Fibroblast of lung (primary cell): Measurements from ENCODE around the gene MLPH.

Source experiments
- CTCF ChIP-seq, 2 donors: IDR thresholded peaks in 1 of 2; conservative IDR thresholded peaks in 1 of 2; 1 replicate in 1 of 2; 2 replicates in 1 of 2; pipeline ENCODE4 v1.5.1; 2011 to 2012; ENCODE audit warnings: low read length in 2 of 2, control low read depth in 1 of 2, inconsistent platforms in 1 of 2, low read depth in 1 of 2, mild to moderate bottlenecking in 1 of 2
- EZH2 ChIP-seq: IDR thresholded peaks from 2 replicates; pipeline ENCODE4 v1.5.1; 2012; ENCODE audit warnings: low read length, control low read depth, mild to moderate bottlenecking; ENCODE audit errors: missing control alignments

GRCh38 chr2:237494066-237494465 lies 7.0 kb downstream of the MLPH start:
- TF ChIP-seq CTCF (conservative IDR thresholded peaks at IDR 0.05 in 1 of 2, IDR thresholded peaks at IDR 0.05 in 1 of 2; ENCODE audit: low read depth in 1 of 2, low read length in 2 of 2) = no peak
- no peak for TF ChIP-seq EZH2
